ENCODE results near the gene FFAR3. TPM values are rescaled to one million over a fixed set of nuclear protein-coding genes. Genes with fewer than 3 reads are reported as not detected.

The FFAR3 gene
- total RNA-seq, 2 experiments from 2014 or later: 0.19 TPM; not detected in 1

DNA sequence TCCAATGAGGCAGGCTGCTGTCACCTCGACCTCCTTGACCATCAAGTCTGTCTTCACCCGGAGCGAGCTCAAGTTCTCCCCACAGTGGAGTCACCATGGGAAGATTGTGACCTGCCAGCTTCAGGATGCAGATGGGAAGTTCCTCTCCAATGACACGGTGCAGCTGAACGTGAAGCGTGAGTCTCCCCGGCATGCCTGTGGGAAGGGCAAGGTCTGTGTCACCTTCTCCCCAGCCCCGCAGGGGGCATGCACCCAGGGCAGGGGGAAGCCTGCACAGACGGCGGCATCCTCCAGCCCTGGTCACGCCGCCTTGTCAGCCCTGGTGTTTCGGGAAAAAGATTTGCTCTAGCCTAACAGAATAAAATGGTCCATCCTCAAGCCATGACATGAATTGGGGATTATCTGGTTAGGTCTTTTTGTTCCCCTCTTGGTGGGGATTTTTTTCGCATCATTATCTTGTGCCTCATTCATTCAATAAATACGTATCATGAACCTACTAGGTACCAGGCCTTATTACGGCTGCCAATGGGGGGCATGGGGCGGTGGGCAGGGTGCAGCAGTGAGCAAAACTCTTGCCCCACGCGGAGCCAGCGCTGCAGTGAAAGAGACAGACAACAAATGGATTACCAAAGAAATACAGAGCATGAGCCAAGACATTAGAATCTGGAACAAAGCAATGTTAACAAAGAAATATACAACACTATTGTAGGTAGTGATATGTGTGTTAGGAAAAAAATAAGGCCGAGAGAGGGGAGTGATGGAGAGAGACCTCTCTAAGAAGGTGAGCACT is 21.9 kb upstream of the FFAR3 start:
- H3K4me2 ChIP-seq (ENCODE audit: low read length): no peak overlapping the region
- peaks cover 44% of the 10 kb centered on the region for H3K4me1 ChIP-seq (ENCODE audit: insufficient read depth, low read length, poor library complexity, severe bottlenecking)
- no peak for DNase-seq (ENCODE audit: low spot score)
- TF ChIP-seq EZH2phosphoT487 (IDR thresholded peaks at IDR 0.05; ENCODE audit: borderline replicate concordance, low read depth, low read length): no peak
- TF ChIP-seq, protein P1, sequence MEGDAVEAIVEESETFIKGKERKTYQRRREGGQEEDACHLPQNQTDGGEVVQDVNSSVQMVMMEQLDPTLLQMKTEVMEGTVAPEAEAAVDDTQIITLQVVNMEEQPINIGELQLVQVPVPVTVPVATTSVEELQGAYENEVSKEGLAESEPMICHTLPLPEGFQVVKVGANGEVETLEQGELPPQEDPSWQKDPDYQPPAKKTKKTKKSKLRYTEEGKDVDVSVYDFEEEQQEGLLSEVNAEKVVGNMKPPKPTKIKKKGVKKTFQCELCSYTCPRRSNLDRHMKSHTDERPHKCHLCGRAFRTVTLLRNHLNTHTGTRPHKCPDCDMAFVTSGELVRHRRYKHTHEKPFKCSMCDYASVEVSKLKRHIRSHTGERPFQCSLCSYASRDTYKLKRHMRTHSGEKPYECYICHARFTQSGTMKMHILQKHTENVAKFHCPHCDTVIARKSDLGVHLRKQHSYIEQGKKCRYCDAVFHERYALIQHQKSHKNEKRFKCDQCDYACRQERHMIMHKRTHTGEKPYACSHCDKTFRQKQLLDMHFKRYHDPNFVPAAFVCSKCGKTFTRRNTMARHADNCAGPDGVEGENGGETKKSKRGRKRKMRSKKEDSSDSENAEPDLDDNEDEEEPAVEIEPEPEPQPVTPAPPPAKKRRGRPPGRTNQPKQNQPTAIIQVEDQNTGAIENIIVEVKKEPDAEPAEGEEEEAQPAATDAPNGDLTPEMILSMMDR (conservative IDR thresholded peaks at IDR 0.05; ENCODE audit: low read length): no peak
- no TSS peak for BruUV-seq (replicated peaks)
- H3K9me3 ChIP-seq (ENCODE audit: low read length): no peaks in the 10 kb centered on the region
- ChIA-PET POLR2A (no interaction called here), CTCF (ENCODE audit: unreplicated experiment) (no interaction called here)
- H3K4me3 ChIP-seq (ENCODE audit: low read depth, low read length, poor library complexity, severe bottlenecking): no peak overlapping the region
- H2AFZ ChIP-seq (ENCODE audit: low read length): no peak overlapping the region
- H3K79me2 ChIP-seq (ENCODE audit: insufficient read depth, low read depth, low read length): peaks cover 59% of the 10 kb centered on the region
- H4K20me1 ChIP-seq (ENCODE audit: insufficient read depth, low read length): peaks cover 29% of the 10 kb centered on the region
- H3K27ac ChIP-seq (ENCODE audit: low read depth, low read length, poor library complexity, severe bottlenecking): no peak overlapping the region
- no peaks in the 10 kb centered on the region for H3K9me2 ChIP-seq (ENCODE audit: insufficient read depth, low read length)
- intact Hi-C loops (cut with micrococcal nuclease; ENCODE audit: unreplicated experiment): no loop called here
- H3K36me3 ChIP-seq (ENCODE audit: insufficient read depth, low read length): peaks cover 99% of the 10 kb centered on the region

DNA sequence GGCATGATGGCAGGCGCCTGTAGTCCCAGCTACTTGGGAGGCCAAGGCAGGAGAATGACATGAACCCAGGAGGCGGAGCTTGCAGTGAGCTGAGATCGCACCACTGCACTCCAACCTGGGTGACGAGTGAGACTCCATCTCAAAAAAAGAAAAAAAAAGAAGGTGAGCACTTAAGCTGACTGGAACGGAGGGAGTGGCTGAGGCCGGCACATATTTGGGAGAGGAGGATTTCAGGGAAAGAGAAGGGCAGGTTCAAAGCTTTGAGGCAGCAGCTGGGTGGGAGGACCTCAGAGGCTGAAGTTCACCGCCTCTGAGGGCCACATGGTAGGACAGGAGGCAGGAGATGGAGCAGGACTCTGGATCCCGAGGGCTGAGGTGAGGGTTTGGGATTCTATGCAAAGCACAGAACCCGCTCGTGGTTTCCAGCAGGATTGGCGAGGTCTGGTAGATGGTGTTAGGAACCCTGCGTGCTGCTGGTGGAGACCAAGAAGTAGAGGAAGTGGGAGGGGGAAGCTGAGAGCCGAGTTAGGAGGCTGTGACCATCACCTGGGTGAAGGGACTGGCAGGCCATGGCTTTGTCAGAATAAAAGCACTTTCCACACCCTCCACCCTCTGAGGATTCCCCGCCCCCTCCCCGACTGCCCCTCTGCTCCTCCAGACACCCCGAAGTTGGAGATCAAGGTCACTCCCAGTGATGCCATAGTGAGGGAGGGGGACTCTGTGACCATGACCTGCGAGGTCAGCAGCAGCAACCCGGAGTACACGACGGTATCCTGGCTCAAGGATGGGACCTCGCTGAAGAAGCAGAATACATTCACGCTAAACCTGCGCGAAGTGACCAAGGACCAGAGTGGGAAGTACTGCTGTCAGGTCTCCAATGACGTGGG is 20.9 kb upstream of the FFAR3 start:
- no peak for DNase-seq (ENCODE audit: low spot score)
- Histone ChIP-seq H3K27ac (ENCODE audit: low read depth, low read length, poor library complexity, severe bottlenecking) (no peak overlapping the region), H3K79me2 (ENCODE audit: insufficient read depth, low read depth, low read length) (peaks cover 49% of the 10 kb centered on the region), H4K20me1 (ENCODE audit: insufficient read depth, low read length) (peaks cover 29% of the 10 kb centered on the region), H3K4me1 (ENCODE audit: insufficient read depth, low read length, poor library complexity, severe bottlenecking) (peaks cover 36% of the 10 kb centered on the region), H3K4me3 (ENCODE audit: low read depth, low read length, poor library complexity, severe bottlenecking) (no peak overlapping the region), H3K4me2 (ENCODE audit: low read length) (no peak overlapping the region), H2AFZ (ENCODE audit: low read length) (no peak overlapping the region), H3K9me2 (ENCODE audit: insufficient read depth, low read length) (no peaks in the 10 kb centered on the region), H3K9me3 (ENCODE audit: low read length) (no peaks in the 10 kb centered on the region), H3K36me3 (ENCODE audit: insufficient read depth, low read length) (peaks cover 99% of the 10 kb centered on the region)
- ChIA-PET POLR2A (no interaction called here), CTCF (ENCODE audit: unreplicated experiment) (no interaction called here)
- no TSS peak for BruUV-seq (replicated peaks)
- intact Hi-C loops (cut with micrococcal nuclease; ENCODE audit: unreplicated experiment): no loop called here
- TF ChIP-seq EZH2phosphoT487 (IDR thresholded peaks at IDR 0.05; ENCODE audit: borderline replicate concordance, low read depth, low read length): no peak
- TF ChIP-seq, protein P1 (conservative IDR thresholded peaks at IDR 0.05; ENCODE audit: low read length): no peak

DNA sequence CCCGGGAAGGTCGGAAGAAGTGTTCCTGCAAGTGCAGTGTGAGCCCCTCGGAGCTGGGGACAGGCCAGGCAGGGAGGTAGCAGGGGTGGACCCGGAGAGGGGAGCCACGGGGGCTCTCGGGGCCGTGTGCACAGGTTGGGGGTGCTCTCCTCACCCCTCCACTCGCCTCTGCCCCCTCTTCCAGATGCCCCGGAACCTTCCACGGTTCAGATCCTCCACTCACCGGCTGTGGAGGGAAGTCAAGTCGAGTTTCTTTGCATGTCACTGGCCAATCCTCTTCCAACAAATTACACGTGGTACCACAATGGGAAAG is 20.3 kb upstream of the FFAR3 start:
- Histone ChIP-seq H3K4me3 (ENCODE audit: low read depth, low read length, poor library complexity, severe bottlenecking) (no peak overlapping the region), H3K9me3 (ENCODE audit: low read length) (no peaks in the 10 kb centered on the region), H3K9me2 (ENCODE audit: insufficient read depth, low read length) (no peaks in the 10 kb centered on the region), H2AFZ (ENCODE audit: low read length) (no peak overlapping the region), H3K79me2 (ENCODE audit: insufficient read depth, low read depth, low read length) (peaks cover 43% of the 10 kb centered on the region), H3K36me3 (ENCODE audit: insufficient read depth, low read length) (peaks cover 99% of the 10 kb centered on the region), H4K20me1 (ENCODE audit: insufficient read depth, low read length) (peaks cover 24% of the 10 kb centered on the region), H3K27ac (ENCODE audit: low read depth, low read length, poor library complexity, severe bottlenecking) (no peak overlapping the region), H3K4me1 (ENCODE audit: insufficient read depth, low read length, poor library complexity, severe bottlenecking) (peaks cover 32% of the 10 kb centered on the region), H3K4me2 (ENCODE audit: low read length) (no peak overlapping the region)
- intact Hi-C loops (cut with micrococcal nuclease; ENCODE audit: unreplicated experiment): no loop called here
- TF ChIP-seq, protein P1 (conservative IDR thresholded peaks at IDR 0.05; ENCODE audit: low read length): no peak
- no peak for TF ChIP-seq EZH2phosphoT487 (IDR thresholded peaks at IDR 0.05; ENCODE audit: borderline replicate concordance, low read depth, low read length)
- CTCF ChIA-PET (ENCODE audit: unreplicated experiment): no interaction called here
- TSS peak; percentile 0 for BruUV-seq (replicated peaks)
- no peak for DNase-seq (ENCODE audit: low spot score)
- POLR2A ChIA-PET: no interaction called here
